Psoas muscle (tissue), 8 donors: ENCODE data around the gene SSBP2. TPM values are rescaled to one million over a fixed set of nuclear protein-coding genes. Genes with fewer than 3 reads are reported as not detected.

Experiments
- ATAC-seq, 4 donors: fragments of 200-7000 bp; cut with Tn5 transposase; one replicate each; pipeline ENCODE4 v1.9.1; 2020; ENCODE audit warnings: moderate library complexity in 3 of 4, mild to moderate bottlenecking in 2 of 4
- DNase-seq, 2 donors: peaks; one replicate each; pipeline ENCODE4 v3.0.0-alpha.2; 2020
- H3K27ac ChIP-seq: fragments of 200-600 bp; one replicate; pipeline ENCODE4 v1.8.0; 2022
- H3K27me3 ChIP-seq, 3 donors: fragments of 200-600 bp in 1 of 3; one replicate each; pipeline versions ENCODE4 v1.6.1 to v1.8.0; 2013 to 2022; ENCODE audit warnings: low read length in 2 of 3, mild to moderate bottlenecking in 2 of 3, moderate library complexity in 1 of 3; ENCODE audit not compliant: insufficient read depth in 3 of 3
- H3K36me3 ChIP-seq, 2 donors: fragments of 200-600 bp in 1 of 2; one replicate each; pipeline versions ENCODE4 v1.6.1 to v1.8.0; 2013 to 2022; ENCODE audit warnings: low read depth in 1 of 2, mild to moderate bottlenecking in 1 of 2, moderate library complexity in 1 of 2; ENCODE audit not compliant: insufficient read depth in 1 of 2
- H3K4me1 ChIP-seq: fragments of 200-600 bp; one replicate; pipeline ENCODE4 v1.8.0; 2022
- H3K4me3 ChIP-seq: fragments of 200-600 bp; one replicate; pipeline ENCODE4 v1.8.0; 2022; ENCODE audit warnings: mild to moderate bottlenecking
- H3K9me3 ChIP-seq: fragments of 200-600 bp; one replicate; pipeline ENCODE4 v1.8.0; 2022
- CTCF ChIP-seq: fragments of 200-600 bp; IDR thresholded peaks from one replicate; pipeline ENCODE4 v1.8.0; 2022; ENCODE audit warnings: antibody characterized with exemption
- WGBS, 3 donors: extraction: QIAGEN DNeasy Blood & Tissue Kit; methylation state at CpG; one replicate each; pipeline versions ENCODE4 v1.1.6 to v1.1.7; 2013; 5-methylcytosine and 5-hydroxymethylcytosine counted together
- intact Hi-C, 2 donors: fragments of 100-400 bp; cut with DNase I; formaldehyde crosslinking; loops; one replicate each; pipeline versions ENCODE4 v1.11.0 to v1.14.2; 2022
- polyA plus RNA-seq, 3 donors: library from polyadenylated mRNA; stranded (reverse); fragments of 200-250 nt; gene quantifications; one replicate each; pipeline ENCODE4 v1.2.3, GENCODE V29; 2013
- total RNA-seq, 4 donors: library from RNA; stranded (reverse); fragmentation: NEBNext Ultra II Directional in 2 of 4; extraction: Animal tissue kit (Norgen Biotek cat#: 25700) in 2 of 4; gene quantifications; one replicate each; pipeline versions ENCODE4 v1.2.1 to v1.2.4, GENCODE V29; 2021 to 2023
- donor health status: healthy with polysubstance abuse.
- donor health status: DM: no; HTN: no; CAD: no; lungs with moderate emphysema.
- donor health status: Bipolar disorder and iron deficiency.
- donor health status: healthy.
- donor health status: DM: yes; HTN: yes; CAD: no.
- donor health status: DM: no; HTN: no; CAD: no.
- donor health status: DM: no; HTN: no; CAD: no.
- donor health status: DM: yes; HTN: yes; CAD: no.

The SSBP2 gene
- total and polyA plus RNA-seq, 7 donors, result 18.2 to 42.6 (median 25.3) TPM

- no peaks in the 10 kb centered on the region for H3K27me3 ChIP-seq
- 61 to 66% (median 66%) methylated on average over 2 of the region's 2 CpGs for WGBS, 3 donors
- H3K4me1 ChIP-seq, result peaks cover 22% of the 10 kb centered on the region
- DNase-seq, result no peak
- no peaks in the 10 kb centered on the region for H3K9me3 ChIP-seq
- ATAC-seq, result peak in 1 of 4 donors; percentile 64
- TF ChIP-seq CTCF, result no peak
- intact Hi-C loops, result no loop called here
- H3K27ac ChIP-seq, result no peak overlapping the region
- H3K4me3 ChIP-seq, result no peak overlapping the region
- H3K36me3 ChIP-seq, result peaks cover 0 to 9% of the 10 kb centered on the region in 2 donors
Measured at GRCh38 chr5:81552852-81553566, 197.9 kb downstream of the SSBP2 start.

GRCh38 chr5:81549123-81549522 lies 201.8 kb downstream of the SSBP2 start:
- 97 to 98% (median 98%) methylated on average over 7 of the region's 7 CpGs for WGBS, 3 donors
- Histone ChIP-seq H3K27ac (no peak overlapping the region), H3K36me3 (peaks cover 0 to 13% of the 10 kb centered on the region in 2 donors), H3K4me3 (no peak overlapping the region), H3K9me3 (no peaks in the 10 kb centered on the region), H3K27me3 (no peaks in the 10 kb centered on the region), H3K4me1 (peaks cover 16% of the 10 kb centered on the region)
- ATAC-seq (no peak), DNase-seq (no peak)
- TF ChIP-seq CTCF, result no peak
- intact Hi-C loops, result no loop called here

- Histone ChIP-seq H3K9me3 (no peaks in the 10 kb centered on the region), H3K4me3 (no peak overlapping the region), H3K4me1 (no peaks in the 10 kb centered on the region), H3K27ac (no peak overlapping the region), H3K36me3 (peaks cover 0 to 13% of the 10 kb centered on the region in 2 donors), H3K27me3 (no peaks in the 10 kb centered on the region)
- DNase-seq, result no peak
- no peak for TF ChIP-seq CTCF
- no peak for ATAC-seq
- 96 to 100% (median 98%) methylated on average over 3 of the region's 3 CpGs for WGBS, 3 donors
- intact Hi-C loops, result no loop called here
Measured at GRCh38 chr5:81547001-81547400, 203.9 kb downstream of the SSBP2 start.

- peaks cover 0 to 13% of the 10 kb centered on the region in 2 donors for H3K36me3 ChIP-seq
- H3K9me3 ChIP-seq, result no peaks in the 10 kb centered on the region
- H3K4me3 ChIP-seq, result no peak overlapping the region
- no peak for TF ChIP-seq CTCF
- H3K27ac ChIP-seq, result no peak overlapping the region
- ATAC-seq (no peak), DNase-seq (no peak)
- intact Hi-C loops, result no loop called here
- H3K4me1 ChIP-seq, result no peaks in the 10 kb centered on the region
- H3K27me3 ChIP-seq, result no peaks in the 10 kb centered on the region
Measured at GRCh38 chr5:81545911-81546310, 205.0 kb downstream of the SSBP2 start.
